Body of pancreas (tissue), 4 donors: ENCODE measurements around the gene FERMT1.

Experiments
- CTCF ChIP-seq, 7 experiments: fragments of 450-650 bp in 4 of 7; fragments of 200-600 bp in 3 of 7; sonication (generic) in 3 of 7; IDR thresholded peaks; one replicate each; pipeline ENCODE4 v1.5.1; 2016 to 2019; ENCODE audit warnings: antibody characterized with exemption in 7 of 7
- POLR2A ChIP-seq, 3 donors: fragments of 450-650 bp; IDR thresholded peaks; one replicate each; pipeline ENCODE4 v1.6.1; 2016; ENCODE audit warnings: antibody characterized with exemption in 3 of 3, mild to moderate bottlenecking in 2 of 3

DNA sequence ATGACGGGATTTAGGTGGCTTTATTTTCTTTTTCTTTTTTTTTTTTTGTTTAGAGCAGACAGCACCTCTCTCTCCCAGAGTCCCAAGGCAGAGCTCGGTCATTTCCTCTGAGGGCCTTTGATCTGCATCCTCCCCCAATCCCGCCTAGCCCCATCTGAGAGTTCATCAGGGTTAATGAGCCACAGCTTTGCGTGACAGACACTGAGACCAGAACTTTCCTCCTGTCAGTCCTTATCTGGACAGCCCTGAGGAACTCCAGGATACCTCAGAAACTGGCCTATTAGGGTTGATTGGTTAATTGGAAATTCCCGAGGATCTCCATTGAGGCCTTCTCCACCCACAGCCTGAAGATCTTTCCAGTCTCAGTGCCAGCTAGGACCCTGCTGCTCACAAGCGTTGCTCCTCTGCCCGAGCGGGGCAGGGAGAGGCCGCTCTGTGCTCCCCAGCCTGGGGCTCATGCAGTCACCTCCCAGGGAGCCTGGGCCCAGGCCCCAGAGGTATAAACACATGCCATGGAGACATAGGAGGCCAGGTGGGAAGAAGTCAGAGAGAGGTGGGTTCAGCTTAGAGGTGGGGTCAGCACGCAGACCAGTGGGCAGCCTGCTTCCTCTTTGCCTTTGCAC, 67.6 kb downstream of the FERMT1 start:
- no peak for TF ChIP-seq POLR2A (IDR thresholded peaks at IDR 0.05)
- TF ChIP-seq CTCF (IDR thresholded peaks at IDR 0.05), result no peak
